ENCODE measurements around the gene CEBPZ.

GRCh38 chr2:37215250-37215649, 16.1 kb downstream of the CEBPZ start:
- TF ChIP-seq, protein P1, sequence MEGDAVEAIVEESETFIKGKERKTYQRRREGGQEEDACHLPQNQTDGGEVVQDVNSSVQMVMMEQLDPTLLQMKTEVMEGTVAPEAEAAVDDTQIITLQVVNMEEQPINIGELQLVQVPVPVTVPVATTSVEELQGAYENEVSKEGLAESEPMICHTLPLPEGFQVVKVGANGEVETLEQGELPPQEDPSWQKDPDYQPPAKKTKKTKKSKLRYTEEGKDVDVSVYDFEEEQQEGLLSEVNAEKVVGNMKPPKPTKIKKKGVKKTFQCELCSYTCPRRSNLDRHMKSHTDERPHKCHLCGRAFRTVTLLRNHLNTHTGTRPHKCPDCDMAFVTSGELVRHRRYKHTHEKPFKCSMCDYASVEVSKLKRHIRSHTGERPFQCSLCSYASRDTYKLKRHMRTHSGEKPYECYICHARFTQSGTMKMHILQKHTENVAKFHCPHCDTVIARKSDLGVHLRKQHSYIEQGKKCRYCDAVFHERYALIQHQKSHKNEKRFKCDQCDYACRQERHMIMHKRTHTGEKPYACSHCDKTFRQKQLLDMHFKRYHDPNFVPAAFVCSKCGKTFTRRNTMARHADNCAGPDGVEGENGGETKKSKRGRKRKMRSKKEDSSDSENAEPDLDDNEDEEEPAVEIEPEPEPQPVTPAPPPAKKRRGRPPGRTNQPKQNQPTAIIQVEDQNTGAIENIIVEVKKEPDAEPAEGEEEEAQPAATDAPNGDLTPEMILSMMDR (conservative IDR thresholded peaks at IDR 0.05; ENCODE audit: low read length) = no peak
- no peak for TF ChIP-seq EZH2phosphoT487 (IDR thresholded peaks at IDR 0.05; ENCODE audit: borderline replicate concordance, low read depth, low read length)
